ENCODE data around the gene PCYOX1L.

PCYOX1L gene

GRCh38 chr5:149400304-149400703, 42.5 kb downstream of the PCYOX1L start:
- Histone ChIP-seq H3K27ac (ENCODE audit: low read length) (no peak overlapping the region), H2AFZ (ENCODE audit: low read depth, low read length) (no peak overlapping the region), H3K4me3 (ENCODE audit: low read length) (no peak overlapping the region), H4K20me1 (ENCODE audit: insufficient read depth, low read length) (no peaks in the 10 kb centered on the region), H3K4me2 (ENCODE audit: low read length) (no peak overlapping the region), H3K4me1 (ENCODE audit: low read length) (peaks cover 10% of the 10 kb centered on the region), H3K27me3 (ENCODE audit: low read depth, low read length) (no peaks in the 10 kb centered on the region), H3K36me3 (replicated peaks; ENCODE audit: low read depth, low read length) (no peaks in the 10 kb centered on the region), H3K9ac (ENCODE audit: low read length) (no peak overlapping the region), H3K79me2 (ENCODE audit: low read length) (no peaks in the 10 kb centered on the region), H3K9me3 (ENCODE audit: insufficient read depth, low read length) (no peaks in the 10 kb centered on the region)
- TF ChIP-seq CTCF (IDR thresholded peaks at IDR 0.05; ENCODE audit: low read depth, low read length): no peak
- no peak for TF ChIP-seq EZH2phosphoT487 (IDR thresholded peaks at IDR 0.05; ENCODE audit: low read depth)

GRCh38 chr5:149401051-149401450, 43.2 kb downstream of the PCYOX1L start:
- TF ChIP-seq EZH2phosphoT487 (IDR thresholded peaks at IDR 0.05; ENCODE audit: low read depth) (no peak), CTCF (IDR thresholded peaks at IDR 0.05; ENCODE audit: low read depth, low read length) (no peak)
- Histone ChIP-seq H3K4me1 (ENCODE audit: low read length) (peaks cover 10% of the 10 kb centered on the region), H3K27me3 (ENCODE audit: low read depth, low read length) (no peaks in the 10 kb centered on the region), H3K4me3 (ENCODE audit: low read length) (no peak overlapping the region), H3K79me2 (ENCODE audit: low read length) (no peaks in the 10 kb centered on the region), H3K4me2 (ENCODE audit: low read length) (no peak overlapping the region), H4K20me1 (ENCODE audit: insufficient read depth, low read length) (no peaks in the 10 kb centered on the region), H3K36me3 (replicated peaks; ENCODE audit: low read depth, low read length) (no peaks in the 10 kb centered on the region), H3K9me3 (ENCODE audit: insufficient read depth, low read length) (no peaks in the 10 kb centered on the region), H3K9ac (ENCODE audit: low read length) (no peak overlapping the region), H3K27ac (ENCODE audit: low read length) (no peak overlapping the region), H2AFZ (ENCODE audit: low read depth, low read length) (no peak overlapping the region)

GRCh38 chr5:149402291-149402690, 44.4 kb downstream of the PCYOX1L start:
- Histone ChIP-seq H3K9me3 (ENCODE audit: insufficient read depth, low read length) (no peaks in the 10 kb centered on the region), H3K79me2 (ENCODE audit: low read length) (no peaks in the 10 kb centered on the region), H3K36me3 (replicated peaks; ENCODE audit: low read depth, low read length) (no peaks in the 10 kb centered on the region), H3K27ac (ENCODE audit: low read length) (no peak overlapping the region), H3K9ac (ENCODE audit: low read length) (no peak overlapping the region), H3K4me2 (ENCODE audit: low read length) (no peak overlapping the region), H3K27me3 (ENCODE audit: low read depth, low read length) (no peaks in the 10 kb centered on the region), H3K4me3 (ENCODE audit: low read length) (no peak overlapping the region), H4K20me1 (ENCODE audit: insufficient read depth, low read length) (no peaks in the 10 kb centered on the region), H3K4me1 (ENCODE audit: low read length) (peaks cover 10% of the 10 kb centered on the region), H2AFZ (ENCODE audit: low read depth, low read length) (no peak overlapping the region)
- TF ChIP-seq EZH2phosphoT487 (IDR thresholded peaks at IDR 0.05; ENCODE audit: low read depth): no peak
- no peak for TF ChIP-seq CTCF (IDR thresholded peaks at IDR 0.05; ENCODE audit: low read depth, low read length)

- H3K79me2 ChIP-seq (ENCODE audit: low read length): no peaks in the 10 kb centered on the region
- H2AFZ ChIP-seq (ENCODE audit: low read depth, low read length): no peak overlapping the region
- H3K9me3 ChIP-seq (ENCODE audit: insufficient read depth, low read length): no peaks in the 10 kb centered on the region
- no peaks in the 10 kb centered on the region for H4K20me1 ChIP-seq (ENCODE audit: insufficient read depth, low read length)
- no peak overlapping the region for H3K9ac ChIP-seq (ENCODE audit: low read length)
- H3K4me2 ChIP-seq (ENCODE audit: low read length): no peak overlapping the region
- H3K27ac ChIP-seq (ENCODE audit: low read length): no peak overlapping the region
- TF ChIP-seq CTCF (IDR thresholded peaks at IDR 0.05; ENCODE audit: low read depth, low read length): no peak
- no peak for TF ChIP-seq EZH2phosphoT487 (IDR thresholded peaks at IDR 0.05; ENCODE audit: low read depth)
- H3K27me3 ChIP-seq (ENCODE audit: low read depth, low read length): no peaks in the 10 kb centered on the region
- no peaks in the 10 kb centered on the region for H3K36me3 ChIP-seq (replicated peaks; ENCODE audit: low read depth, low read length)
- H3K4me3 ChIP-seq (ENCODE audit: low read length): no peak overlapping the region
- H3K4me1 ChIP-seq (ENCODE audit: low read length): peaks cover 1% of the 10 kb centered on the region
Observed at GRCh38 chr5:149403923-149404745, 46.3 kb downstream of the PCYOX1L start.
